Measurements from ENCODE around the gene BTBD1.
"Not testable (repeated sequence)": the region's sequence is repeated elsewhere in the genome, so short reads cannot be mapped to it uniquely, and the experiment has no call there.

Gene BTBD1

DNA sequence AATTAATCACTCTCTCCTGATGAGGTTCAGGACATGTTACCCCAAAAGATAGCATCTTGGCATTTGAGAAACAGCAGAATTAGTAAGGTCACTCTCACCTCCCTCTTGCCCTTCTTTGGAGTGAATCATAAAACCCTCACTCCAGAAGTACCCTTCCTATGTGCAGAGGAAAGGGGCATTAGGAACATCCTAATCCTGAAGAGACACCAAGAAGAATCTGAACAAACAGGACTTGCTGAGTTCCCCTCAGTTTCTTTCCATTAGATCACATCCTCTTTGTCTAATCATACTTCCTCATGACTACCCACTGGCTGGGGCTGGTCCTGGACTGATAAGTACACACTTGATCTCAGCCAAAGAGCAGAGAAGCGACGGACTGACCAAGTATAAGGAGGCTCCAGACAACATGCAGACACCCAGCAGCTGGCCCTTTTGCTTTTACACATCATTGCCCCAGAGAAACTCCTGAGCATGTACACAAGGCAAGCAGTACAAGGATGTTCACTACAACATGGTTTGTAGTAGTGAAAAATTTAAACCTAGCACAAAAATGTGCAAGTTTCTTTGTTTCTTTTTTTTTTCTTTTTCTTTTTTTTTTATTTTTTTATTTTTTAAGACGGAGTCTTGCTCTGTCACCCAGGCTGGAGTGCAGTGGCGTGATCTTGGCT, 25.4 kb upstream of the BTBD1 start:
- no peak for DNase-seq

DNA sequence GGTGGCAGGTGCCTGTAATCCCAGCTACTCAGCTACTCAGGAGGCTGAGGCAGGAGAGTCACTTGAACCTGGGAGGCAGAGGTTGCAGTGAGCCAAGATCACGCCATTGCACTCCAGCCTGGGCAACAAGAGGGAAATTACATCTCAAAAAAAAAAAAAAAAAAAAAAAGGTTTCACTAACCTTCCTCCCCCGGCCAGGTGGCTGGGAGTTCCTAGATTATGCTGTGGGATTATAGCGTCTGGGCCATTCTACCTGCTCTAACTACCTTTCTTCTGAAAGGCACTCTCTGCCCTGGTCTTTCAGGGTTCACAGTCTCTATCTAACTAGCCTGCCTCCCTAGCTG, 24.9 kb upstream of the BTBD1 start:
- not testable (repeated sequence) for DNase-seq

GRCh38 chr15:83090465-83090864, 23.4 kb upstream of the BTBD1 start:
- DNase-seq, result no peak

- DNase-seq, result no peak
Observed at GRCh38 chr15:83088876-83089275, 21.8 kb upstream of the BTBD1 start.

DNA sequence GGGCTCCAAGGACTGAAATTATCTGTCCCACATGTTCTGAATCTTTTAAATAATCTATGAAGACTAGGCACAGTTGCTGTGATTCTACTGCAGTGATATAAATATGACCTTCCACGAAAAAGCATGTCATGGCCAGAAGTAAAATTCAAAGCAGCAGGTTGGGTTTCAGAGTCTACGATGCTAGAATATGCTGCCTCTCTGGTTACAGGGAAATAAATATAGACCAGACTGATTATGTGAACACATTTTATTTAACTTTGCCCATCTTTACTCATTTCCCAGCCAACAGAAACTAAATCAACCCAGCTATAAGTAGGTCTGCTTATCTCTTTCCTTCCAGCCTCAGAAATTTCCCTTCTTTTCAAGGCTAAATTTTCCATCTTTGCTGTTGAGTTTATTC, 20.5 kb upstream of the BTBD1 start:
- no peak for DNase-seq

GRCh38 chr15:83085864-83086552, 19.0 kb upstream of the BTBD1 start:
- not testable (repeated sequence) for DNase-seq

DNA sequence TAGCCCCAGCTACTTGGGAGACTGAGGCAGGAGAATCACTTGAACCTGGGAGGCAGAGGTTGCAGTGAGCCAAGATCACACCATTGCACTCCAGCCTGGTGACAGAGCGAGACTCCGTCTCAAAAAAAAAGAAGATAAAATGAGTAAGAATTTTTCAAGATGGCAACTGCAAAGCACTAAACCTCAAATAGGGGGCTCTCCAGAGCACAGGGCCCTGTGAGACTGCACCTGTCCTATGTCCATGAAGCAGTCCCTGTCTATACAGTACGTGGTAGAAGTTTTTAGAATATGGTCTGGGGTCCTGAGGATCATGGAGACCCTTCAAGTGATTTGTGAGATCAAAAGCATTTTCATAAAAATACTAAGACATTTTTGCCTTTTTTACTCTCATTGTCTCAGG, 18.4 kb upstream of the BTBD1 start:
- DNase-seq, result not testable (repeated sequence)

DNA sequence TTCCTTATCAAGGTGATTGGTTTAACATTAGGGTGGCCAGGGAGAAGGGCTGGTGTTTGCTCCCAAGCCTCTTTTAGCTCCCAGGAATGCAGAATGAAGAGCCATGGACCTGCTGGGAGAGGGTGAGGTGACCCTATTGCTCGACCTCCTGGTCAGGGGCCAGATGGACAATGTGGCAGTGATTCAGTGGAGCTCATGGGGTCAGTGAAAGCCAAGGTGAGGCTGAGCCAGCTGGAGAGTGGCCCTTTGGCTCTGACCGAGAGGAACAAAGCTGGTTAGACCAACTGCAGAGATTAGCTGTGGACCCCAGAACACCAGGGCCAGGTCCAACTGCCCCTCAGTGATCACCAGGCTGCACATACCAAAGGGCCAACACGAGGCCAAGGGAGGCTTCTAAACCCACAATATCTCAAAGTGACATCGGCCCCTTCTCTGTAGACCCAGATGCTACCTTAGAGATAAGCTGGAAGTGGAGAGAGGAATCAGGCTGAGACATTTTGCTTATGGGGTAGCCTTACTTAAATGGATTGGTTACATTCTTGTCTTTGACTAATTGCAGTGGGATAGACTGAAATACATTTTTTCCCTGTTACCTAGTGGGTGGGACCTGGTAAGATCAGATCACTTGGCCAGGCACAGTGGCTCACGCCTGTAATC, 15.8 kb upstream of the BTBD1 start:
- DNase-seq, result no peak

- DNase-seq, result no peak
Observed at GRCh38 chr15:83081256-83082014, 14.4 kb upstream of the BTBD1 start.

GRCh38 chr15:83078712-83079111, 11.7 kb upstream of the BTBD1 start:
- no peak for DNase-seq

- DNase-seq, result no peak
Observed at GRCh38 chr15:83077491-83078230, 10.6 kb upstream of the BTBD1 start.

- peak; percentile 40 for DNase-seq
Observed at GRCh38 chr15:83069211-83069642, 2.2 kb upstream of the BTBD1 start.

GRCh38 chr15:83068054-83068453, 1.0 kb upstream of the BTBD1 start:
- no peak for DNase-seq

DNA sequence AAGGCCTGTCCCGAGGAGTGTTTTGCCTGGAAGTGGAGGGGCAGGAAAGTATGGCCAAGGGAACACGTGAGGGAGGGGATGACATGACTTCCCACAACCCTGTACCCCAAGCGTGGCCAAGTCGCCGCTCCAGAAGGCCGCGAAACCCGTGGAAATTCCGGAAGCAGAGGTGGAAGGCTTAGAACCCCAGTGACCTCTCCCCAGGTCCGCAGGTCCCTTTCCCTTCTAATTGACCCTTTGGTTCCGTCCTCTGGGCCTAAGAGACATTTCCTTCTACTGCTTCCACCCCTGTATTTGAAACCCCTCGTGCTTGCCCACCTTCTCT, 548 bp upstream of the BTBD1 start:
- DNase-seq, result no peak

DNA sequence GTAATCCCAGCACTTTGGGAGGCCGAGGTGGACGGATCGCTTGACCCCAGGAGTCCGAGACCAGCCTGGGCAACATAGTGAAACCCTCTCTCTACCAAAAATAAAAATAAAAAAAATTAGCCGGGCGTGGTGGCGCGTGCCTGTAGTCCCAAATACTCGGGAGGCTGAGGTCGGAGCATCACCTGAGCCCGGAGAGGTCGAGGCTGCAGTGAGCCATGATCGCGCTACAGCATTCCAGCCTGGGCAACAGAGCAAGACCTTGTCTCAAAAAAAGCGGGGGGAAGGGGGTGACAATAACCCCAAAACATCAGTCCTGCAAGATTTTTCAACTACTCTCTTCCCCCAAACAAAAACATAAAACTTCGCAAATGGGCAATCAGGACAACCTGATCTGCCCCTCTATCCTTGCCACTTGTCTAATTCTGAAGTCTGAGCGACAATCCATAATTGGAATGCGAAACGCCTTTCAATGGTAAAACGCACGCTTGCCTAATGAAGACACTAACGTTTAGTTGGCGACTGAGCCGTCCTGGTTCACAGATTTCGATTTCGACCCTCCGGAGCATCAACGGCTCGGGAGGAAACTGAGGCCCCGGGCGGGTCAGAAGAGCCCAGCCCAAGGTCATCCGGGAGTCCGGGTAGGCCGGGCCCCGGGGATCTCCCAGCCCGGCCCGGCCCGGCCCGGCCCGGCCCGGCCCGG, 868 bp downstream of the BTBD1 start:
- no peak for DNase-seq

DNA sequence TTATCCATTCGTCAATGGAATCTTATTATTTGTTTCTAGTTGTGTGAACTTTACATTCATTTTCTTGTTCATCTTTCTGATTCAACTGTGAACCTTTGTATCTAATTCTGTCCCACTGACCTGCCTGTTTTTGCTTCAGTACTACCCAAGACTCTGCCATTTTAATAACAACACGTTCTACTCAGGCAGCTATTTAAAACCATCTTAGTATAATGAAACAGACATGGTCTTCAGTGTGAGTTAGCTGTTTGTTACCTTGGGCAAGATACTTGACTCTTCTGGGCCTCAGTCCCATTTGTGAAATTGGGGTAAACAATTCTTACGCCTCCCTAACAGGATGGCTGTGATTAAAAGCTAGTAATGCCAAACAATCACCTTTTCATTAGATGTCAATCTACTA, 1.6 kb downstream of the BTBD1 start:
- DNase-seq, result no peak

DNA sequence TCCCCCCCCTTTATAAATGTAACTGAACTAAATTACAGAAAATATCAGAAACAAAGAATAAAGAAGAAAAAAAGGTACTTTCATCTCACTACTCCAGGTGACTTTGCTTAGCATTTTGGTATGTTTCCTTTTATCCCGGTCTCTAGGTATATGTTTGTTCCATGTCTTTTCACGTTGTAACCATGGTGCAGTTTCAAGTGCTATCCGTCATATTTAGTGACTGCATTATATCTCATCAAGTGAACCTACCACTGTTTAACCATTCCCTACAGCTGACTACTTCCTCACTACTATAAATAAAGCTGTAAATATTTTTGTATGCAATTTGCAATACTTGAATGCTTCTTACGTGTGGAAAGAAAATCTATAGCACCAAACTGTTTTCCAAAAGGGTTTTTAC, 2.2 kb downstream of the BTBD1 start:
- DNase-seq, result no peak

GRCh38 chr15:83063551-83063950, 3.5 kb downstream of the BTBD1 start:
- no peak for DNase-seq

- no peak for DNase-seq
Observed at GRCh38 chr15:83062768-83063180, 4.3 kb downstream of the BTBD1 start.

- no peak for DNase-seq
Observed at GRCh38 chr15:83061680-83062079, 5.4 kb downstream of the BTBD1 start.

GRCh38 chr15:83057696-83058376, 9.2 kb downstream of the BTBD1 start:
- DNase-seq, result no peak

GRCh38 chr15:83057002-83057401, 10.1 kb downstream of the BTBD1 start:
- DNase-seq, result no peak

All from stimulated activated CD4-positive, alpha-beta T cell treated with anti-CD3 and anti-CD28 coated beads, Interleukin-4, amount 100 ng/mL, for 24 hours (primary cell).